ENCODE data around the gene PUS7L. TPM values are rescaled to one million over a fixed set of nuclear protein-coding genes. Genes with fewer than 3 reads are reported as not detected.
"Not testable (repeated sequence)": the region's sequence is repeated elsewhere in the genome, so short reads cannot be mapped to it uniquely, and the experiment has no call there.

PUS7L gene
- total RNA-seq, 1 donor from 2014 or later: 7.4 TPM

- Mint-ChIP-seq H3K9me3 (peaks cover 9% of the 10 kb centered on the region), H3K4me3 (no peak overlapping the region), H3K27me3 (no peaks in the 10 kb centered on the region), H3K27ac (no peak overlapping the region), H3K4me1 (ENCODE audit: unreplicated experiment) (no peaks in the 10 kb centered on the region), H3K36me3 (no peaks in the 10 kb centered on the region)
- TF ChIP-seq CTCF (conservative IDR thresholded peaks at IDR 0.05): no peak
- DNase-seq (ENCODE audit: extremely low spot score, unreplicated experiment): no peak
Measured at GRCh38 chr12:43711348-43711747, 47.2 kb downstream of the PUS7L start.

- H3K4me1 Mint-ChIP-seq (ENCODE audit: unreplicated experiment); H3K27ac Mint-ChIP-seq; DNase-seq (ENCODE audit: extremely low spot score, unreplicated experiment); H3K4me3 Mint-ChIP-seq; H3K9me3 Mint-ChIP-seq; H3K27me3 Mint-ChIP-seq; H3K36me3 Mint-ChIP-seq: not testable (repeated sequence)
Measured at GRCh38 chr12:43703772-43704171, 54.8 kb downstream of the PUS7L start.

GRCh38 chr12:43701194-43701593, 57.4 kb downstream of the PUS7L start:
- H3K36me3 Mint-ChIP-seq; H3K4me3 Mint-ChIP-seq; H3K9me3 Mint-ChIP-seq; H3K27me3 Mint-ChIP-seq; DNase-seq (ENCODE audit: extremely low spot score, unreplicated experiment); H3K27ac Mint-ChIP-seq; H3K4me1 Mint-ChIP-seq (ENCODE audit: unreplicated experiment): not testable (repeated sequence)

- DNase-seq (ENCODE audit: extremely low spot score, unreplicated experiment): no peak
- H3K27ac Mint-ChIP-seq: no peak overlapping the region
- no peaks in the 10 kb centered on the region for H3K4me1 Mint-ChIP-seq (ENCODE audit: unreplicated experiment)
- no peaks in the 10 kb centered on the region for H3K27me3 Mint-ChIP-seq
- TF ChIP-seq CTCF (conservative IDR thresholded peaks at IDR 0.05): no peak
- no peaks in the 10 kb centered on the region for H3K36me3 Mint-ChIP-seq
- no peak overlapping the region for H3K4me3 Mint-ChIP-seq
- H3K9me3 Mint-ChIP-seq: peaks cover 5% of the 10 kb centered on the region
Measured at GRCh38 chr12:43696154-43696553, 62.4 kb downstream of the PUS7L start.

- Mint-ChIP-seq H3K4me1 (ENCODE audit: unreplicated experiment) (no peaks in the 10 kb centered on the region), H3K36me3 (no peaks in the 10 kb centered on the region), H3K27me3 (no peaks in the 10 kb centered on the region), H3K4me3 (no peak overlapping the region), H3K27ac (no peak overlapping the region), H3K9me3 (peaks cover 5% of the 10 kb centered on the region)
- DNase-seq (ENCODE audit: extremely low spot score, unreplicated experiment): no peak
- no peak for TF ChIP-seq CTCF (conservative IDR thresholded peaks at IDR 0.05)
Measured at GRCh38 chr12:43694879-43695278, 63.7 kb downstream of the PUS7L start.

- no peak for DNase-seq (ENCODE audit: extremely low spot score, unreplicated experiment)
- Mint-ChIP-seq H3K4me3 (no peak overlapping the region), H3K27ac (peak overlapping the region; percentile 33), H3K9me3 (peaks cover 10% of the 10 kb centered on the region), H3K4me1 (ENCODE audit: unreplicated experiment) (no peaks in the 10 kb centered on the region), H3K36me3 (no peaks in the 10 kb centered on the region), H3K27me3 (no peaks in the 10 kb centered on the region)
- no peak for TF ChIP-seq CTCF (conservative IDR thresholded peaks at IDR 0.05)
Measured at GRCh38 chr12:43692064-43692463, 66.5 kb downstream of the PUS7L start.

- not testable (repeated sequence) for H3K4me1 Mint-ChIP-seq (ENCODE audit: unreplicated experiment); H3K4me3 Mint-ChIP-seq; H3K36me3 Mint-ChIP-seq; H3K27ac Mint-ChIP-seq; H3K9me3 Mint-ChIP-seq; DNase-seq (ENCODE audit: extremely low spot score, unreplicated experiment); H3K27me3 Mint-ChIP-seq
Measured at GRCh38 chr12:43685491-43685890, 73.1 kb downstream of the PUS7L start.
